Effector memory CD4-positive, alpha-beta T cell (primary cell): ENCODE measurements around the gene KLHL36.

Experiments used
- DNase-seq, 3 donors: peaks; one replicate each; pipeline ENCODE4 v3.0.0-alpha.2; 2020
- H3K27ac ChIP-seq: 2 replicates; pipeline ENCODE4 v1.7.0; 2013; ENCODE audit warnings: mild to moderate bottlenecking, low read length, moderate library complexity; ENCODE audit not compliant: insufficient read depth, poor library complexity, severe bottlenecking
- H3K27me3 ChIP-seq: replicated peaks from 2 replicates; pipeline ENCODE4 v1.7.0; 2013; ENCODE audit warnings: mild to moderate bottlenecking, low read length; ENCODE audit not compliant: insufficient read depth, control insufficient read depth, poor library complexity, severe bottlenecking
- H3K36me3 ChIP-seq: 2 replicates; pipeline ENCODE4 v1.7.0; 2013; ENCODE audit warnings: mild to moderate bottlenecking, low read length, moderate library complexity; ENCODE audit not compliant: control insufficient read depth, insufficient read depth
- H3K4me1 ChIP-seq: 2 replicates; pipeline ENCODE4 v1.7.0; 2013; ENCODE audit warnings: low read length, mild to moderate bottlenecking; ENCODE audit not compliant: control insufficient read depth, insufficient read depth, poor library complexity, severe bottlenecking
- H3K4me3 ChIP-seq: 2 replicates; pipeline ENCODE4 v1.7.0; 2013; ENCODE audit warnings: low read length, low read depth, mild to moderate bottlenecking; ENCODE audit not compliant: insufficient read depth, poor library complexity, severe bottlenecking
- H3K9me3 ChIP-seq: 2 replicates; pipeline ENCODE4 v1.7.0; 2013; ENCODE audit warnings: mild to moderate bottlenecking, low read length, moderate library complexity; ENCODE audit not compliant: control insufficient read depth

Gene KLHL36

DNA sequence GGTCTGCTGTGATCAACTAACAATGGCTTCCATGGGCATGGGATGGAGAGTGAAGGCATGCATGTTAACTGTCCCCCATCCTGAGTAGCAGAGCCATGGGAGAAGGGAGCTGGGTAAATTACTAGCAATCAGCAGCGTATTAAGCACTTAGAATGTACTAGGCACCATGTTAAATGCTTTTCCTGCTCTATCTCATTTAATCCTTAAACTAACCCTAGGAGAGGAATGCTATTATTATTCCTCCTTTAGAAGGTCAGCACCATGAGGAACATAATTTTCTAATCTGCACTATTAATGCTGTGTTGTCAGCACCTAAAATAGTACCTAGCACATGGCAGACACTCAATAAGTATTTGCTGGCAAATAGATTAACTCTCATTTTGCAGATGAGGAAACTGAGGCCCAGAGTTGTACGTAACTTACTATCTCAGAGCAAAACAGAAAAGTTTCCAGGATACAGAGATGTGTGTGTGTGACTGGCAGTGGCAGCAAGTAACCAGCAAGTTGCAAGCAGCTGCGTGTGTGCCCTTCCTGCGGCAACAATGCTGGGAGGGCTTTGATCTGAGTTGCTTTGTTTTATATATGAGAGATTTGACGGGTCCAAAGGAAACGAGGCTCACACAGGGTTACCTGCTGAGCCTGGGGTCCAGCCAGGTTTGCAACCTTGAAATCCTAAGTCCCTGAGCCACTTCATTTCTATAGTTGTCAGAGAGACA is 6.5 kb upstream of the KLHL36 start:
- no peak overlapping the region for H3K4me3 ChIP-seq
- peak overlapping the region; percentile 37 for H3K27ac ChIP-seq
- H3K4me1 ChIP-seq = peaks cover 16% of the 10 kb centered on the region
- no peaks in the 10 kb centered on the region for H3K9me3 ChIP-seq
- no peaks in the 10 kb centered on the region for H3K27me3 ChIP-seq
- no peak for DNase-seq
- H3K36me3 ChIP-seq = no peaks in the 10 kb centered on the region

DNA sequence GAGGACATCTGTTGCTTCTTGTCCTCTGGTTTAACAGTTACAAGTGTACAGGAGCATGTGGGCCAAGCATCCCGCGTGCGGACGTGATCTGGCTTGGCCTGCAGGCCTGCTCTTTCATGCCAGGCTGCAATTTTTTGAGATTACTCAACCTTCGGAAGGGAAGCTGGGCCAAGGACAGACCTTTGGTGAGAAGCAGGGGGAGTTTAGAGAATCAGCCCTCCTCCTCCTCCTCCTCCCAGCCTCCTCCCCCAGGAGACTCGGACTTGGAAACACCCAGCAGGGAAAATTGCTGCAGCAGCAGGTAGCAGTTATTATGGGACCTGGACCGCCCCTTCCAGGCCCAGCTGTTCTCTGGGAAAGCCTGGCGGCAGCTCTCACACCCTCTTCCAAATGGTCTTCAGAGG is 5.1 kb upstream of the KLHL36 start:
- peaks cover 21% of the 10 kb centered on the region for H3K4me1 ChIP-seq
- no peaks in the 10 kb centered on the region for H3K27me3 ChIP-seq
- no peak overlapping the region for H3K4me3 ChIP-seq
- H3K27ac ChIP-seq = no peak overlapping the region
- no peak for DNase-seq
- no peaks in the 10 kb centered on the region for H3K9me3 ChIP-seq
- H3K36me3 ChIP-seq = no peaks in the 10 kb centered on the region

DNA sequence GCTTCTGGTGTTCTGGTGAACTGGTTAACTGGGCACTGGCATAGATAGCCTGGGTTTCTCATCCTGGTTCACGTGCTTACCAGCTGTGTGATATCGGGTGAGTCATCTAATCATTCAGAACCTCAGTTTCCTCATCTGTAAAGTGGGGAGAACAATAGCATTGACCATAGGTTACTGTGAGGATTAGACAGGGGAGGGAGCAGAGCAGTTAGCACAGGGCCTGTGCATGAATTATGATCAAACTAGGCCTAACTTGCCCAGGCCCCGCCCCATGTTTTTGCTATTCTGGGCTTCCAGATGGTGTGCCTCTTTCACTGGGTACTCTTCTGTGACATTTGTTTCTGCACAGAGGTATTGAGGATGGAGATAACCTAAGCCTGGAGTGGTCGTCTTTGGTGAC is 4.6 kb upstream of the KLHL36 start:
- Histone ChIP-seq H3K4me1 (peaks cover 21% of the 10 kb centered on the region), H3K27ac (no peak overlapping the region), H3K27me3 (no peaks in the 10 kb centered on the region), H3K36me3 (no peaks in the 10 kb centered on the region), H3K4me3 (no peak overlapping the region), H3K9me3 (no peaks in the 10 kb centered on the region)
- DNase-seq = no peak

DNA sequence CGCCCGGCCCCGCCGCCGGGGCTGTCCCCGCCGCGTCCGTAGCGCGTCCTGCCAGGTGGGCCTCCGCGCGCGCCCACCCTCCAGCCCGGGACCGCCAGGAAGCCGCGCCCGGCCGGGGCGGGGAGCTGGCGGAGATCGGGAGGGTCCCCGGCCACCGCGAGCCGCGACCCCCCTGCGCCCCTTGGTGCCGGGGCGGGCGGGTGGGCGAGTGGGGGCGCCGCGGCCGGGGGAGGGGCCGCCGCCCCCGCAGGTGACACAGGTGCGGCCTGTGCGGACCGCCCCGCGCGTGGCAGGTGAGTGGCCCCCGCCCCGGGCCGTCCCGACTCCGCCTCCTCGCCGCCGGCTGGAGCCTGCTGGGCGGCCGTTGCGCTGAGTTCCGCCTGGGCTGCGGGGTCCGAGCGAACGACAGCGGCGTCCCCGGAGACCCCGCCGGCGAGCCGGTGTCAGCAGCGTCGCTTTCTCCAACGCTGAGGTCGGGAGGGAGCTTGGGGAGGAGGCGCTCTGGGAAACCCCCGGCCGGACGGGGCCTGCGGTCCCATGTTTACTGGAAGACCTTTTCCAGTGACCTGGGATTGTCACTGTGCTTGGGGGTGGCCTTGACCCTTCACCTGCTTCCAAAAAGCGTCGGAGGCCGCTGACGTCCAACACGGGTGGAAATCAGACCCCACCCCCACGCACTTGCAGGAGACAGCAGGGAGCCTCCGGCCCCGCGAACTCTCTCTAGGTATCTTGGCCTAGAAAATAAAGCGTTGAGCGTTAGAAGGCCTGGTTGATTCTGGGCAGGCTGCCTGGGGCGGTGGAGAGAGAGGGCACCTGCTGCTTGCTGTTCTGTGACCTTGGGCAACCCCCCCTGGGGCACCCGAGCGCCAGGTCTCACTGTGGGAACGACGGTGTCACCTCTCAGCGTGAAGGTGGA is 542 bp downstream of the KLHL36 start:
- H3K4me1 ChIP-seq = peaks cover 28% of the 10 kb centered on the region
- DNase-seq = peak; percentile 10 to 34 (median 33)
- H3K9me3 ChIP-seq = no peaks in the 10 kb centered on the region
- peak overlapping the region; percentile 66 for H3K4me3 ChIP-seq
- H3K27me3 ChIP-seq = no peaks in the 10 kb centered on the region
- H3K27ac ChIP-seq = peak overlapping the region; percentile 72
- peaks cover 12% of the 10 kb centered on the region for H3K36me3 ChIP-seq

DNA sequence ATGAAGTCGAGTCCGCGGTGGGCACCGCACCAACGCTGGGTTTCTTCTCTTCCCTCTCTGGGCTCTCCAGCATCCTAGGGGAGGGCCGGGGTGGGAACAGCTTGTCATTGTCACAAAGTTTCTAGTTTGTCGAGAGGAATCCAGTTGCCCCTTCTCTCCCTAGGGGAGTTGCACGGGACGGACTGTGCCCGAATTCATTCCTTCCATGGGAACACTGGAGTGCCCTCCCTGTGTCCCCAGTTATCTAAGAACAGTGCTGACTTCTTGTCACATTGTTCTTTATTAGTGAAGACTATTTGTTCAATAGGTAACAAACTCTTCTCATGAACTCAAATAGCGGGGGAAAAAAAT is 1.2 kb downstream of the KLHL36 start:
- H3K27me3 ChIP-seq = no peaks in the 10 kb centered on the region
- H3K9me3 ChIP-seq = no peaks in the 10 kb centered on the region
- peak overlapping the region; percentile 71 for H3K27ac ChIP-seq
- H3K4me1 ChIP-seq = peaks cover 28% of the 10 kb centered on the region
- DNase-seq = no peak
- H3K4me3 ChIP-seq = peak overlapping the region; percentile 66
- H3K36me3 ChIP-seq = peaks cover 12% of the 10 kb centered on the region

DNA sequence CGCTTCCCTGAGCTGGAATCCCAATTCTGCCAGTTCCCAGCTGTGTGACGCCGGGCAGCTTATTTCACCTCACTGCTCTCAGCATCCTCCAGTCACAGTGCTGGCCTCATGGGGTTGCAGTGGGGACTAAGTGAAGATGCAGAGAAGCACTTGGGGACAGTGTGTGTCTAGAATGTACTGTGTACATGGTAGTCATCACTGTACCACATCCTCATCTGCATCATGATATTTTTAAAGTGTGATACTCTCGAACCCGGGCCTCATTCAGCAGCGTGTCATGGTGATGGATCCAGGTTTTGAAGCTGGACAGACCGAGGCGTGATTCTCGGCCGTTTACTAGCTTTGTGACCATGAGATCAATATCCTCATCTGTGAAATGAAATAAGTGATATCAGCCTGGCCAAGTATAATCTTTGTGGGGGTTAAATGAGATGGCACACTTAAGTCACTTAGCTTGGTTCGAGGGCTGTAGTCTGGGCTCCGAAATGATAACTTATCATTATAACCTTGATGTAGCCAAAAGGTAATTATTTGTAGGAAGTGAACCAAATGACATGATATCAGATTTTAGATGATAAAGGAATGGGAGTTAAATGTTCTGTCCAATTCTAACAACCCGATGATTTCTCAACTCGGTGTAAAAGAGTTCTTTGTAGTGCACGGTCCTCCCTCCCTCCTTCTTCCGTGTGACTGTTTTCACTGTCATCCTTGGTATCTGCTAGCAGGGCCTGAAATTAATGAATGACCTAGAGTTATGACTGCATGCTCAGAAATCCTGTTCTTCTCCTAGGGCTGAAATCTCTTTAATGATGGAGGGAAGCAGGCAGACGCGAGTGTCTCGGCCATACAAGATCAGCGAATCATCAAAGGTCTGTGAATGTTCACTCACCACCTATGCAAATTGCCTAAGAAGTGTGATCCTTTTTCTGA is 2.0 kb downstream of the KLHL36 start:
- Histone ChIP-seq H3K27me3 (no peaks in the 10 kb centered on the region), H3K4me3 (no peak overlapping the region), H3K36me3 (peaks cover 17% of the 10 kb centered on the region), H3K4me1 (peaks cover 28% of the 10 kb centered on the region), H3K9me3 (no peaks in the 10 kb centered on the region), H3K27ac (no peak overlapping the region)
- no peak for DNase-seq

DNA sequence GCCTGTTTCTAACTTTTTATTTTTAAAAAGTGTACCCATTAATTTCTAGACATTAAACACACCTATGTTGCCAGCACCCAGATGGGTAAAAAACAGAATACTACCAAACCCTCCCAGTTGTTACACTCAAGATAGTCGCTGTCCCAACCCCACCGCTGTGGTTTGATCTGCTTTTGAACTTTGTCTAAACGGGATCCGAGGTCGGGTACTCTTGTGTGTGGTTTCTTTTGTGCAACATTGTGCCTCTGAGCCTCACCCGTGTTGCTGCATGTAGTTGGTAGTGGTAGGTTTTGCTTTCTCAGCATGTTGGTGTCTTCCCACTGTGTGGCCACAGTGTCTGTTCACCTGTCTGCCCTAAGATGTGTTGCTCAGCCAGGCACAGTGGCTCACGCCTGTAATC is 4.3 kb downstream of the KLHL36 start:
- DNase-seq = peak in 1 of 3 donors; percentile 6
- H3K4me1 ChIP-seq = peaks cover 38% of the 10 kb centered on the region
- no peaks in the 10 kb centered on the region for H3K27me3 ChIP-seq
- peaks cover 26% of the 10 kb centered on the region for H3K36me3 ChIP-seq
- no peak overlapping the region for H3K27ac ChIP-seq
- no peak overlapping the region for H3K4me3 ChIP-seq
- no peaks in the 10 kb centered on the region for H3K9me3 ChIP-seq

DNA sequence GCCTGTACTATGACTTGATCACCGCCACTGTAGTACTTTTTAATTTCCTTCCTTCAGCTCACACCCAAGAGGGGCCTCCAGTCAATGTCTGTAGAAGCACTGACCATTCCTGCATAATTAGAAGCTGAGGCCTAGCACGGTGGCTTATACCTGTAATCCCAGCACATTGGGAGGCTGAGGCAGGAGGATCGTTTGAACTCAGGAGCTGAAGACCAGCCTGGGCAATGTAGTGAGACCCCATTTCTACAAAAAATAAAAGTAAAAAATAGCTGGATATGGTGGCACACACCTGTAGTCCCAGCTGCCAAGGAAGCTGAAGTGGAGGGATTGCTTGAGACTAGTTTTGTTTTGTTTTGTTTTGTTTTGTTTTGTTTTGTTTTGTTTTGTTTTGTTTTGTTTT is 5.9 kb downstream of the KLHL36 start:
- H3K36me3 ChIP-seq = peaks cover 42% of the 10 kb centered on the region
- H3K27ac ChIP-seq = no peak overlapping the region
- peaks cover 29% of the 10 kb centered on the region for H3K4me1 ChIP-seq
- H3K9me3 ChIP-seq = no peaks in the 10 kb centered on the region
- no peak for DNase-seq
- H3K27me3 ChIP-seq = no peaks in the 10 kb centered on the region
- H3K4me3 ChIP-seq = no peak overlapping the region

DNA sequence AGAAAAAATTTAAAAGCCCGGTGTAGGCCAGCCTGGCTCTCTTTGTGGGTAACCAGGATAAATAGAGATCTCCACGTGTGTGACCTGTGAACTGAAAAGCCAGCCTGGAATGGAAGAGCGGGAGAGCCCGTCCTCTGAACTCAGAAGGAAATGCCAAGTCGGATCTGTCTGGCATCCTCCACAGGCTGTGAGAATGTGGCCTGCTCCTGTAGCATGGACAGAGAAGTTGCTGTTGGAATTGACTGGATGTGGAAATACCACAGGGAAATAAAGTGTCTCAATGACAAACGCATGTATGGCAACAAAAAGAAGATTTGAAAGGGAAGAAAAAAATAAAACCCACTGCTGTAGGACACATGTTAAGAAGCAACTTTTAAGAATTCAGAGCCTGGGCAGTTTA is 6.7 kb downstream of the KLHL36 start:
- H3K9me3 ChIP-seq = no peaks in the 10 kb centered on the region
- H3K36me3 ChIP-seq = peaks cover 50% of the 10 kb centered on the region
- H3K4me3 ChIP-seq = no peak overlapping the region
- no peak overlapping the region for H3K27ac ChIP-seq
- no peak for DNase-seq
- no peaks in the 10 kb centered on the region for H3K27me3 ChIP-seq
- H3K4me1 ChIP-seq = peaks cover 24% of the 10 kb centered on the region
